ENCODE results near the gene CCL17.

CCL17 gene

GRCh38 chr16:57401943-57402640 lies 2.5 kb upstream of the CCL17 start:
- no peak overlapping the region for H3K27ac ChIP-seq
- no peak for TF ChIP-seq CTCF (IDR thresholded peaks at IDR 0.05; ENCODE audit: low read depth, low read length, missing control alignments)
- no peak for DNase-seq
- in situ Hi-C loops (cut with HindIII; ENCODE audit: low pct_ligation_motif_present, low sequenced_read_pairs), result no loop called here
- H3K27me3 ChIP-seq (replicated peaks), result no peaks in the 10 kb centered on the region
- H3K36me3 ChIP-seq (replicated peaks), result no peaks in the 10 kb centered on the region
- no peak overlapping the region for H3K4me3 ChIP-seq (ENCODE audit: low read depth, low read length)

- Histone ChIP-seq H3K27me3 (replicated peaks) (no peaks in the 10 kb centered on the region), H3K4me3 (ENCODE audit: low read depth, low read length) (no peak overlapping the region), H3K27ac (no peak overlapping the region), H3K36me3 (replicated peaks) (no peaks in the 10 kb centered on the region)
- DNase-seq, result no peak
- in situ Hi-C loops (cut with HindIII; ENCODE audit: low pct_ligation_motif_present, low sequenced_read_pairs), result no loop called here
- no peak for TF ChIP-seq CTCF (IDR thresholded peaks at IDR 0.05; ENCODE audit: low read depth, low read length, missing control alignments)
Measured at GRCh38 chr16:57405097-57405496, 530 bp downstream of the CCL17 start.

- H3K4me3 ChIP-seq (ENCODE audit: low read depth, low read length), result no peak overlapping the region
- in situ Hi-C loops (cut with HindIII; ENCODE audit: low pct_ligation_motif_present, low sequenced_read_pairs), result no loop called here
Measured at GRCh38 chr16:57406881-57407280, 2.3 kb downstream of the CCL17 start.

GRCh38 chr16:57407521-57408353 lies 3.2 kb downstream of the CCL17 start:
- H3K4me3 ChIP-seq (ENCODE audit: low read depth, low read length), result no peak overlapping the region
- no peaks in the 10 kb centered on the region for H3K27me3 ChIP-seq (replicated peaks)
- no peaks in the 10 kb centered on the region for H3K36me3 ChIP-seq (replicated peaks)
- no peak for DNase-seq
- in situ Hi-C loops (cut with HindIII; ENCODE audit: low pct_ligation_motif_present, low sequenced_read_pairs), result no loop called here
- TF ChIP-seq CTCF (IDR thresholded peaks at IDR 0.05; ENCODE audit: low read depth, low read length, missing control alignments), result no peak
- no peak overlapping the region for H3K27ac ChIP-seq

More at GRCh38 chr16:57406881-57407280, 2.3 kb downstream of the CCL17 start:
- Histone ChIP-seq H3K36me3 (replicated peaks) (no peaks in the 10 kb centered on the region), H3K27me3 (replicated peaks) (no peaks in the 10 kb centered on the region), H3K27ac (no peak overlapping the region)
- DNase-seq, result no peak
- TF ChIP-seq CTCF (IDR thresholded peaks at IDR 0.05; ENCODE audit: low read depth, low read length, missing control alignments), result no peak

GRCh38 chr16:57409065-57409464 lies 4.5 kb downstream of the CCL17 start:
- no peak for DNase-seq
- Histone ChIP-seq H3K27me3 (replicated peaks) (no peaks in the 10 kb centered on the region), H3K4me3 (ENCODE audit: low read depth, low read length) (no peak overlapping the region), H3K27ac (no peak overlapping the region), H3K36me3 (replicated peaks) (no peaks in the 10 kb centered on the region)
- in situ Hi-C loops (cut with HindIII; ENCODE audit: low pct_ligation_motif_present, low sequenced_read_pairs), result no loop called here
- TF ChIP-seq CTCF (IDR thresholded peaks at IDR 0.05; ENCODE audit: low read depth, low read length, missing control alignments), result no peak
